NT2/D1 (cell line): Measurements from ENCODE around the gene SH3D19.
"Not testable (repeated sequence)": the region's sequence is repeated elsewhere in the genome, so short reads cannot be mapped to it uniquely, and the experiment has no call there.

Experiments used
- DNase-seq: peaks from one replicate; pipeline ENCODE4 v3.0.0-alpha.2; 2011; ENCODE audit warnings: low read depth, low spot score
- H3K27me3 ChIP-seq: 2 replicates; pipeline ENCODE4 v1.6.0; 2011; ENCODE audit warnings: mild to moderate bottlenecking; ENCODE audit not compliant: insufficient read length, insufficient read depth
- H3K36me3 ChIP-seq: 2 replicates; pipeline ENCODE4 v1.6.1; 2011; ENCODE audit warnings: mild to moderate bottlenecking, low read length, mixed read lengths; ENCODE audit not compliant: insufficient read depth, insufficient read length
- H3K4me1 ChIP-seq: 2 replicates; pipeline ENCODE4 v1.5.1; 2011; ENCODE audit not compliant: insufficient read depth, insufficient read length
- H3K4me3 ChIP-seq: 2 replicates; pipeline ENCODE4 v1.5.1; 2011; ENCODE audit warnings: low read depth; ENCODE audit not compliant: insufficient read length
- H3K9ac ChIP-seq: 2 replicates; pipeline ENCODE4 v1.6.0; 2011; ENCODE audit warnings: low read depth; ENCODE audit not compliant: insufficient read length
- H3K9me3 ChIP-seq: 2 replicates; pipeline ENCODE4 v1.5.1; 2011; ENCODE audit warnings: mild to moderate bottlenecking, low read length; ENCODE audit not compliant: insufficient read depth
- SUZ12 ChIP-seq: IDR thresholded peaks from 2 replicates; pipeline ENCODE4 v1.6.1; 2011; ENCODE audit not compliant: insufficient read length, insufficient read depth; ENCODE audit errors: extremely low read depth
- YY1 ChIP-seq: IDR thresholded peaks from 2 replicates; pipeline ENCODE4 v1.6.1; 2011; ENCODE audit not compliant: insufficient read length, insufficient read depth
- ZNF274 ChIP-seq: IDR thresholded peaks from 2 replicates; pipeline ENCODE4 v1.6.1; 2011; ENCODE audit warnings: mild to moderate bottlenecking, low read depth, low read length

SH3D19 gene

DNA sequence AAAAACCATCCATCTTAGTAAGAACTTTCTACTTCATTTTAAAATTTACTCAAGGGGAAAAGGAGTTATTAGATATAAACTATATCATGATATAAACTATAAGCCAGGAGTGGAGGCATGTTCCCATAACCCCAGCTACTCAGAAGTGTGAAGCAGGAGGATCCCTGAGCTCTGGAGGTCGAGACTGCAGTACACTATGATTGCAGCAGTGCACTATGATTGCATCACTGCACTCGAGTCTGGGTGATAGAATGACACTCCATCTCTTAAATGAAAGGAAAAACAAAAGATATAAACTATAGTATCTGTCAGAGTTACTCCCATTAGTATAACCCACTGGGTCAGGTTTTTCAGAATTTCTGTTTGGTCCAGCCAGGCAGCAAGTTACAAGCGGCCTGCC lies 178.4 kb downstream of the SH3D19 start:
- H3K27me3 ChIP-seq, result no peaks in the 10 kb centered on the region
- H3K4me3 ChIP-seq, result no peak overlapping the region

DNA sequence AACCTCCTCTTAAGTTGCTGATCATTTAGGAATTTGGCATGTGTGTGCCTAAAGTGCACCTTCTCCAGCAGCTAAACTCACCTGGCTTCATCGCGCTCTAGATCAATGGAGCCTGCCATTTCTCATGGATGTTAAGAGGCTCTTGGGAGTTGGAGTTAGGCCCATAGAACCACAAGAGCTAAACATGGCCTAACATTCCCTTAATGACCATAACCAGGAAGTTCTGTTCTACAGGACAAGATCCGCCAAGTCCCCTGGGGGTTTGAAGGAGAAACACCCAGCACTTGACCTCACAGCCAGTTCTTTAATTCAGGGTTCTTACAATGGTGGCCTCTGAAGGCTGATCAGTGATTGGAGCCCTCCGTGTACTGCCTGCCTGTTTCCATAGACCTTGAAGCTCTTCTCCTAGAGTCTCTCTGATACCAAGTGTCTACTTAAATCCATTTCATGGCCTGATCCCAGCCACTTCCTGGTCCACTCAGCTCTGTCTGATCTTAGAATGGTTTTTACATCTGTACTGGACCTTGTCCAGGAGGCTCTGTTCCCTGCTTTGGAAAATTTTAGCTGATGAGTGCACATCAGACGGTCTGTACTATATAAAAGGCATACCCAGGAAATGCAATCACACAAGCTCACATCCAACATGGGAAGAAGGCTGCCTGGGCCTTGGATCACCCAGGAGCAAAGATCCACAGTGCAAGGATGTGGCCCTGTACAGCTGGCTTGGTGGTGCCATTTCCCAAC lies 180.9 kb downstream of the SH3D19 start:
- Histone ChIP-seq H3K4me3 (no peak overlapping the region), H3K9ac (no peak overlapping the region), H3K27me3 (no peaks in the 10 kb centered on the region), H3K9me3 (no peaks in the 10 kb centered on the region), H3K4me1 (no peaks in the 10 kb centered on the region), H3K36me3 (peaks cover 26% of the 10 kb centered on the region)
- no peak for DNase-seq
- TF ChIP-seq SUZ12, result no peak
- TF ChIP-seq ZNF274, result no peak
- no peak for TF ChIP-seq YY1

More for the DNA sequence above, 178.4 kb downstream of the SH3D19 start:
- H3K36me3 ChIP-seq, result peaks cover 24% of the 10 kb centered on the region
- TF ChIP-seq ZNF274 (no peak), SUZ12 (no peak), YY1 (no peak)
- no peak overlapping the region for H3K9ac ChIP-seq
- no peak for DNase-seq
- no peaks in the 10 kb centered on the region for H3K9me3 ChIP-seq
- H3K4me1 ChIP-seq, result no peaks in the 10 kb centered on the region

DNA sequence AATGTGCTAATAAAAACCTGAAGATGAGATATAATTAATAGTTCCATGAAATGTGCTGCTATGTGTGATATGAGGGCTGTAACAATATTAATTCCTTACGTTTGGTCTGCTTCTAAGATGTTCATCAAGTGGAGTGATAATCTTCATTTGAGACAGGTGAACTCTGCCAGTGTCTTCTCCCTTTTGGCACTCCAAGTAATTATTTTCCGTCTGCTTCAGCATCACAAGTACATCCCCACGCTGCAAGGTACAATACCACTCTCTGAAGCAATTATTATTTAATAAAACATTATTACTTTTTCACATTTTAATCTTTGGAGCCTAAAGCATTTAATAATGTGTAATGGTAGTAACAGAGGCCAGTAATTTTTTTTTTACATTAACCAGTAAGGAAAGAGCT lies 181.6 kb downstream of the SH3D19 start:
- no peaks in the 10 kb centered on the region for H3K4me1 ChIP-seq
- TF ChIP-seq ZNF274, result no peak
- TF ChIP-seq YY1, result no peak
- no peak for TF ChIP-seq SUZ12
- H3K4me3 ChIP-seq, result no peak overlapping the region
- H3K36me3 ChIP-seq, result peaks cover 24% of the 10 kb centered on the region
- H3K9ac ChIP-seq, result no peak overlapping the region
- H3K9me3 ChIP-seq, result no peaks in the 10 kb centered on the region
- H3K27me3 ChIP-seq, result no peaks in the 10 kb centered on the region
- no peak for DNase-seq

DNA sequence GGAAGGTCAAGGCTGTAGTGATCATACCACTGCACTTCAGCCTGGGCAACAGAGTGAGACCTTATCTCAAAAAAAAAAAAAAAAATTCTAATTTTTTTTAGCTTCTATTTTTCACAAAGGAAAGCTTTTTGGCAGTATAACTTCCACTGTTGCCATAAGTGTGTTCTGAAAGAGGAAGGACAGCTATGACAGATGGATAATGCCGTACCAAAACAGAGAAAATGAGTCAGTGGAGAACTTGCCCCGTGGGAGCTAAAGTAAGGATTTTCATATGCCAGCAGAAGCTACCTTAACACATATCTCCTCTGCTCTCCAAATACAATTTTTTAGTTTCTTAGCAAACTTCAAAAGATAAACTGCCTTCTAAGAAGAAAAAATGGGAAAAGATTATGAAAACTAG lies 182.2 kb downstream of the SH3D19 start:
- H3K36me3 ChIP-seq, result peaks cover 24% of the 10 kb centered on the region

GRCh38 chr4:151142758-151143157 lies 182.6 kb downstream of the SH3D19 start:
- no peak for DNase-seq
- TF ChIP-seq ZNF274 (no peak), YY1 (no peak), SUZ12 (no peak)
- Histone ChIP-seq H3K4me3 (no peak overlapping the region), H3K9me3 (no peaks in the 10 kb centered on the region), H3K4me1 (no peaks in the 10 kb centered on the region), H3K27me3 (no peaks in the 10 kb centered on the region), H3K36me3 (peaks cover 21% of the 10 kb centered on the region), H3K9ac (no peak overlapping the region)

More for the DNA sequence above, 182.2 kb downstream of the SH3D19 start:
- H3K9ac ChIP-seq, result no peak overlapping the region
- DNase-seq, result no peak
- no peaks in the 10 kb centered on the region for H3K27me3 ChIP-seq
- no peak for TF ChIP-seq SUZ12
- TF ChIP-seq ZNF274, result no peak
- no peak for TF ChIP-seq YY1
- no peak overlapping the region for H3K4me3 ChIP-seq
- H3K4me1 ChIP-seq, result no peaks in the 10 kb centered on the region
- H3K9me3 ChIP-seq, result no peaks in the 10 kb centered on the region

DNA sequence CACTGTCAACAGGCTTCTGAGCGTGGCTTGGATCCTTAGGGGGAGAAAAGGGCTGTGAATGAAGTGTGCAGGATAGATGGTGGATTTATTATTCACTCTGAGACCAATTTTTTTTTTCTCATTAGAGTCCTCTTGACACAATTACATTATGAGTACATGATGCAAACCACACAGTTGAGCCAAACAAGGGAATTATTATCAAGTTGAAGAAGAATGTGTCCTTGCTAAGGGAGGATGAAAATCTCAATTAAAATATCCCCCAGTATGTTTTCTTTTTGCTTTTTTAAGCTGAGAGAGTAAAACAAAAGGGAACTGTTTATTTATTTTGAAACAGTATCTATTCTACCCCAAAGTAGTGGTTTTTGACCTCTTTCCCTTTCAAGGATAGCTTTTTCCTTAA lies 185.6 kb downstream of the SH3D19 start:
- peaks cover 20% of the 10 kb centered on the region for H3K36me3 ChIP-seq
- H3K4me1 ChIP-seq, result no peaks in the 10 kb centered on the region
- H3K4me3 ChIP-seq, result no peak overlapping the region
- no peaks in the 10 kb centered on the region for H3K9me3 ChIP-seq
- no peak for TF ChIP-seq YY1
- no peak for TF ChIP-seq SUZ12
- TF ChIP-seq ZNF274, result no peak
- DNase-seq, result no peak
- H3K27me3 ChIP-seq, result no peaks in the 10 kb centered on the region
- H3K9ac ChIP-seq, result no peak overlapping the region

- H3K36me3 ChIP-seq, result peaks cover 22% of the 10 kb centered on the region
- not testable (repeated sequence) for H3K9me3 ChIP-seq, H3K27me3 ChIP-seq, DNase-seq, H3K4me3 ChIP-seq, H3K9ac ChIP-seq, H3K4me1 ChIP-seq
These were observed 189.4 kb downstream of the SH3D19 start for GRCh38 chr4:151136048-151136447.

DNA sequence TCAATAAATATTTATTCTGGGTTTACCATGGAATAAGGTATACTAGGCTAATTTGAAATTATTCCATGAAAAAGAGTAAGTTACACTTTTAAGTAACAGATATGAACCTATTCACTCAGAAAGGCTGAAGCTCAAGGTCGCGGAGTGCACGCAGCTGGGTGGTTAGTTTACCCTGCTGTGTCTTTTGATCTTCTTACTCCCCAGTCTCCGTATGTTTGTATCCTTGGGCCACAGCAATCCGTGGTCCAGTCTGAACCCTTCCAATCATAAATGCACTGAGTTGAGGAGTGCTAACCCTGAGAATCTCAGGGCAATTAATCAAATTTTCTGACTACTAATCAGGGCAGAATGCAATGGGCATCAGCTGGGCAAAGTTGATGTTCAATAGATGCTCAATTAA lies 192.1 kb downstream of the SH3D19 start:
- Histone ChIP-seq H3K27me3 (no peaks in the 10 kb centered on the region), H3K9ac (no peak overlapping the region), H3K9me3 (no peaks in the 10 kb centered on the region), H3K4me3 (no peak overlapping the region), H3K36me3 (peaks cover 30% of the 10 kb centered on the region), H3K4me1 (no peaks in the 10 kb centered on the region)
- TF ChIP-seq SUZ12 (no peak), YY1 (no peak), ZNF274 (no peak)
- DNase-seq, result no peak
